Astrocyte of the cerebellum (primary cell): Measurements from ENCODE around the gene LCMT2.
"Not testable (repeated sequence)": the region's sequence is repeated elsewhere in the genome, so short reads cannot be mapped to it uniquely, and the experiment has no call there.

ENCODE experiments used
- DNase-seq: peaks from one replicate; pipeline ENCODE4 v3.0.0-alpha.2; 2011; ENCODE audit warnings: low read depth
- H3K4me3 ChIP-seq: 2 replicates; pipeline ENCODE4 v1.5.1; 2011; ENCODE audit warnings: mild to moderate bottlenecking, low read depth, low read length, moderate library complexity
- in situ Hi-C: cut with HindIII; loops from 2 replicates; pipeline ENCODE4 v1.10.0; 2017; ENCODE audit warnings: low sequenced_read_pairs
- TF ChIP-seq, protein P1 (sequence below): IDR thresholded peaks from 2 replicates; pipeline ENCODE4 v1.5.1; 2012; ENCODE audit warnings: low read length, low read depth, moderate library complexity, mild to moderate bottlenecking; ENCODE audit errors: missing control alignments

LCMT2 gene

DNA sequence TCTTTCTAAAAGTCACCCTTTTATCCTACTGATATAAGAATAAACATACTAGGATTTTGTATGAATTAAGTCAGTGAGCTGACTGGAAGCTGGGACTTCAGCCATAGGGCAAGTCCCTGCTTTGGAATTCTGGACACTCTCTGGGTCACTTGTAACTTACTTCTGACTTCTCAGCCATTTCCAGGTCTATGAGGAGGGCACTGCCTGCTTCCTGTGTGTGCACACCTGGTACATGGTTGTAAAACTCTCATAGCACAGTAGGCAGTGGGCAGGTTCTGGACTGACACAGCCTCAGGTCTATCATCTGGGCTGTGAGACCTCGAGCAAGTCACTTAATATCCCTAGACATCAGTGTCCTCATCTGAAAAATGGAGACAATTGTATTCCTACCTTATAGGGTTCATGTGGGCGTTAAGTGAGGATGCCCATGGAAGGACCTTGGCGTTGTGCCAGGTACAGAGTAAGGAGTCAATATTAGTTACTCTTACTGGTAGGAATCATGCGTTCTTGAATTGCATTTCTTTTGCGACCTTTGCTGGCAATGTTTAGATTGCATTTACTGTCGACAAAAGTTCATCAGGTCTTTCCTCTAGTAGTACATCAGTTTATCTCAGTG lies 36.2 kb downstream of the LCMT2 start:
- TF ChIP-seq, protein P1, sequence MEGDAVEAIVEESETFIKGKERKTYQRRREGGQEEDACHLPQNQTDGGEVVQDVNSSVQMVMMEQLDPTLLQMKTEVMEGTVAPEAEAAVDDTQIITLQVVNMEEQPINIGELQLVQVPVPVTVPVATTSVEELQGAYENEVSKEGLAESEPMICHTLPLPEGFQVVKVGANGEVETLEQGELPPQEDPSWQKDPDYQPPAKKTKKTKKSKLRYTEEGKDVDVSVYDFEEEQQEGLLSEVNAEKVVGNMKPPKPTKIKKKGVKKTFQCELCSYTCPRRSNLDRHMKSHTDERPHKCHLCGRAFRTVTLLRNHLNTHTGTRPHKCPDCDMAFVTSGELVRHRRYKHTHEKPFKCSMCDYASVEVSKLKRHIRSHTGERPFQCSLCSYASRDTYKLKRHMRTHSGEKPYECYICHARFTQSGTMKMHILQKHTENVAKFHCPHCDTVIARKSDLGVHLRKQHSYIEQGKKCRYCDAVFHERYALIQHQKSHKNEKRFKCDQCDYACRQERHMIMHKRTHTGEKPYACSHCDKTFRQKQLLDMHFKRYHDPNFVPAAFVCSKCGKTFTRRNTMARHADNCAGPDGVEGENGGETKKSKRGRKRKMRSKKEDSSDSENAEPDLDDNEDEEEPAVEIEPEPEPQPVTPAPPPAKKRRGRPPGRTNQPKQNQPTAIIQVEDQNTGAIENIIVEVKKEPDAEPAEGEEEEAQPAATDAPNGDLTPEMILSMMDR: no peak
- in situ Hi-C loops: no loop called here
- no peak for DNase-seq

DNA sequence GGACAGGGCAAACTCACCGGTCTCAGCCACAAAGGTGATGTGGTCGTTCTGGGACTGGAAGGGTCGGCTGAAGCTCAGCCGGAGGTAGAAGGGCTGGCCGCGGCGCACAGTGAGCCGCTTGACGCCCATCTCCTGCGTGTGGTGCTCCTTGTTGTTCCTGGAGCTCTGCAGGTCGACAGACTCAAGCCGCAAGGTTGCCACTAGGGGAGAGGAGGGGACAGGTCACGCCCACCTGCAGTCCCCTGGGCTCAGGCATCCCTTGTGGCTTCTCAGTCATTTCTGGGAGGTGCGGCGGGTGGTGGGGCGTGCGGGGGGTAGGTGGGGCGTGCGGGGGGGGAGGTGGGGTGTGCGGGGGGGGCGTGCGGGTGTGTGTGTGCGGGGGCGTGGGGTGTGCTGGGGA lies 36.9 kb downstream of the LCMT2 start:
- DNase-seq: no peak
- in situ Hi-C loops: no loop called here
- H3K4me3 ChIP-seq: no peak overlapping the region
- TF ChIP-seq, protein P1: no peak

More for the DNA sequence above, 36.2 kb downstream of the LCMT2 start:
- no peak overlapping the region for H3K4me3 ChIP-seq

DNA sequence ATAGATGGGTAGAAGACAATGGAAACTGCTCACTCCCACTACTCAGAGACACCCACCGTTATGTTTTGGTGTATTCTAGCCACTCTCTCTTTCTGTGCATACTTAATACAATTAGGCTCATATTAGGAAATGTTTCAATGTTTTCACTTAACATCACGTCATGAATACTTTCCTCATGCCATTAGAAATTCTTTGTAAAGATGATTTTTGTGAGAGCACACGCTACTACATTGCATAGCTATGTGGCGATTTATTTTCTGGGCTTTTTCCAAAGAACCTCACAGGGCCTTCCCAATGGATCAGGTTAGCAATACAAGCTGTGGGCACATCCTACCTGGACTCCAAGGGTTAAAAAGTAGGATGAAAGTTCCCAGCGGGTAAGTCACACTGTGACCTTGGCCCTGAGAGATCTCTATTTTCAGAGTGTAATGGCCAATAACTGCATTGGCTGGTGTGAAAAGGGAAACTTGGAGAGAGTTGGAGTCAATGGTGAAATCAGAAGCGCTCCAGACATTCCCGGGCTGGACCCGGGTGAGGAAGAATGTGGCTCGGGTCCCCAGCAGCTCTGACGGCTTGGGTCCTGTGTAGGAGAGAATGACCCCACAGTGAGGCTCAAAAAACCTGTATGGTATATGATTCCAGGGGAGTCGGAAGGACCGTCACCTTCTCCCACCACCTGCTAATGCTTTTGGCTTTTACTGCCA lies 37.8 kb downstream of the LCMT2 start:
- in situ Hi-C loops: no loop called here
- no peak overlapping the region for H3K4me3 ChIP-seq
- no peak for DNase-seq
- TF ChIP-seq, protein P1: no peak

DNA sequence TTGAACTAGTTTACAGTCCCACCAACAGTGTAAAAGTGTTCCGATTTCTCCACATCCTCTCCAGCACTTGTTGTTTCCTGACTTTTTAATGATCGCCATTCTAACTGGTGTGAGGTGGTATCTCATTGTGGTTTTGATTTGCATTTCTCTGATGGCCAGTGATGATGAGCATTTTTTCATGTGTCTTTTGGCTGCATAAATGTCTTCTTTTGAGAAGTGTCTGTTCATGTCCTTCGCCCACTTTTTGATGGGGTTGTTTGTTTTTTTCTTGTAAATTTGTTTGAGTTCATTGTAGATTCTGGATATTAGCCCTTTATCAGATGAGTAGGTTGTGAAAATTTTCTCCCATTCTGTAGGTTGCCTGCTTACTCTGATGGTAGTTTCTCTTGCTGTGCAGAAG lies 40.7 kb downstream of the LCMT2 start:
- in situ Hi-C loops: loop anchor here (5.0 kb wide), 1 partner anchor 97 kb away; no protein-coding TSS in a partner anchor
- H3K4me3 ChIP-seq, DNase-seq: not testable (repeated sequence)

DNA sequence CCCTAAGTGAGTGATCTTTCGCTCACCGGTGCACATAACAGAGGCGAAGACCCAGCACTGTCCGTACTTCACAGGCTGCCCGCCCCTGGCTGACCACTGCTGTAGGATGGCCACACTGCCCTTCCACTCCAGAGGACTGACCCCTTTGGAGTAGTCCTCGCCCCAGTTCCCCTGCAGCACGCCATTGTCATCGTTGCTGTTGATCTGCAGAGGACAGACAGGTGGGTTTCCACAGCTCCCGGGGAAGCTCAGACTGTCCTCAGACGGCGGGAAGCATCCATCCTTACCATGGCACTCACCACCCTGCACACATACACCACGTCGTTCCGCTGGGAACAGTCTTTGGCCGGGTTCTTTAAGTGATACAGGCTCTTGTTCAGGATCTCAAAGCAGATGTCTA lies 43.1 kb downstream of the LCMT2 start:
- TF ChIP-seq, protein P1: no peak
- in situ Hi-C loops: loop anchor here (5.0 kb wide), 1 partner anchor 95 kb away; no protein-coding TSS in a partner anchor

DNA sequence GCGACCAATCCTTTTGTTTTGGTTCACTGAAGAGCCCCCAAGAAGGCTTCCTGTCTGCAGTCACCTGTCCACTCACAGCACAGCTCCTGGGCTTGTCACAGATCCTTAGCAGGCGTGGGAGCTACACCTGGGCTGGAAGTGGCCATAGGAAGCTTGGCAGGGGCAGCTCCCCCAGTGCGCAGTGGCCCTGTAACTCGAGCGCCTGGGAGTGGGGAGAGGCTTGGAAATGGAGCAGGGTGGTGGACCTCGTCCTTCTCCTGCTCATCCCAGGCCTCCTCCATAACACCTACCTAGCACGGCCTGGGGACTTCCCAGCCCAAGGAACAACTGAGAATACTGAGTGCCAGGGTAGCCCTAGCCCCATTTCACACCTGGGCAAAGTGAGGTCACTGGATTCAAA lies 44.3 kb downstream of the LCMT2 start:
- no peak for DNase-seq
- in situ Hi-C loops: loop anchor here (5.0 kb wide), 1 partner anchor 94 kb away; no protein-coding TSS in a partner anchor
- TF ChIP-seq, protein P1: no peak

More for the DNA sequence above, 43.1 kb downstream of the LCMT2 start:
- DNase-seq: no peak
- H3K4me3 ChIP-seq: no peak overlapping the region

DNA sequence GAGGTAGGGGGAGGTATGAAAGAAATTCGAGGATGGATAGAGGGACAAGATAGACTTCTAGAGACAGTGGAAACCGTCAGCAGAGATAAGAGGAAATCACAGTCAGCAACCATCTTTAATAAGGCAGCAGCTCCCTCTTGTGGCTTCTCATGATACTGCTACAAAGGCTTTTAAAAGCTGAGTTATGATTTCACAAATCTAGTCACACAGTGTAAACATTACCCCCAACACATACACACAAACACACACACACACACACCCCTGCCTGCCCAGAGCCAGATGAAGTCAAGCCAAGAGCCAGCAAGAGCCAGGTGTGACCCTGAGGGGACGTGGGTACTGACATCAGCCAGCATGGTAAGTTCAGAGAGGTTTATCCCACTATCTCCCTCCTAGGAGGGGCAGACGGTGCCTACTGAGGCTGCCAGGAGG lies 44.8 kb downstream of the LCMT2 start:
- H3K4me3 ChIP-seq: no peak overlapping the region
- DNase-seq: peak; percentile 47
- in situ Hi-C loops: loop anchor here (5.0 kb wide), 1 partner anchor 93 kb away; no protein-coding TSS in a partner anchor
- TF ChIP-seq, protein P1: peak; percentile 78

More for the DNA sequence above, 44.3 kb downstream of the LCMT2 start:
- no peak overlapping the region for H3K4me3 ChIP-seq
